ENCODE data around the gene OR10C1. TPM values are rescaled to one million over a fixed set of nuclear protein-coding genes. Genes with fewer than 3 reads are reported as not detected.

Gene OR10C1
- total RNA-seq, 4 donors from 2014 or later = not detected

- DNase-seq (ENCODE audit: low spot score) (no peak), ATAC-seq (ENCODE audit: low FRiP score) (no peak)
- TF ChIP-seq, protein P1, sequence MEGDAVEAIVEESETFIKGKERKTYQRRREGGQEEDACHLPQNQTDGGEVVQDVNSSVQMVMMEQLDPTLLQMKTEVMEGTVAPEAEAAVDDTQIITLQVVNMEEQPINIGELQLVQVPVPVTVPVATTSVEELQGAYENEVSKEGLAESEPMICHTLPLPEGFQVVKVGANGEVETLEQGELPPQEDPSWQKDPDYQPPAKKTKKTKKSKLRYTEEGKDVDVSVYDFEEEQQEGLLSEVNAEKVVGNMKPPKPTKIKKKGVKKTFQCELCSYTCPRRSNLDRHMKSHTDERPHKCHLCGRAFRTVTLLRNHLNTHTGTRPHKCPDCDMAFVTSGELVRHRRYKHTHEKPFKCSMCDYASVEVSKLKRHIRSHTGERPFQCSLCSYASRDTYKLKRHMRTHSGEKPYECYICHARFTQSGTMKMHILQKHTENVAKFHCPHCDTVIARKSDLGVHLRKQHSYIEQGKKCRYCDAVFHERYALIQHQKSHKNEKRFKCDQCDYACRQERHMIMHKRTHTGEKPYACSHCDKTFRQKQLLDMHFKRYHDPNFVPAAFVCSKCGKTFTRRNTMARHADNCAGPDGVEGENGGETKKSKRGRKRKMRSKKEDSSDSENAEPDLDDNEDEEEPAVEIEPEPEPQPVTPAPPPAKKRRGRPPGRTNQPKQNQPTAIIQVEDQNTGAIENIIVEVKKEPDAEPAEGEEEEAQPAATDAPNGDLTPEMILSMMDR (IDR thresholded peaks at IDR 0.05) = no peak
These were observed 35.9 kb downstream of the OR10C1 start for GRCh38 chr6:29474996-29475395.

- ATAC-seq (ENCODE audit: low FRiP score) = no peak
- TF ChIP-seq, protein P1 (IDR thresholded peaks at IDR 0.05) = no peak
- DNase-seq (ENCODE audit: low spot score) = no peak
These were observed 38.9 kb downstream of the OR10C1 start for GRCh38 chr6:29477923-29478450.

GRCh38 chr6:29478740-29479139 is 39.6 kb downstream of the OR10C1 start:
- ATAC-seq (ENCODE audit: low FRiP score) (no peak), DNase-seq (ENCODE audit: low spot score) (no peak)
- TF ChIP-seq, protein P1 (IDR thresholded peaks at IDR 0.05) = no peak

DNA sequence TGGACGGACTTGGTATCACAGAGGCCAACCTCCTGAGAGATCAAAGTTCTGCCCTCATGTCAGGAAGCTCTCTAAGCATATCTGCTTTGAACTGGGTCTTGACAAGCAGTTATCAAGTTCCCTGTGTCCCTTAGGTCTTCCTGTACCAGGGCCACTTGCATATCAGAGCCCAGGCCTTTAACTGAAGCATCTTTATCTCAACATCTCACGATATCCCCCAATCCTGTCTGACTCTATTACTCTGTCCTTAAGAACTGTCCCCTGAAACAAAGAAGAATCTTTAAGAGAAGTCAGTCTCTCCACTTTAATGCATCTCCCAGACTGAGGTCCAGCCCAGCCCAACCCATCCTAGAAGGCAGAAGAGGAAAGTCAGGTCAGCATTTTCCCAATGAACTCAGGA is 40.5 kb downstream of the OR10C1 start:
- no peak for ATAC-seq (ENCODE audit: low FRiP score)
- no peak for DNase-seq (ENCODE audit: low spot score)
- TF ChIP-seq, protein P1 (IDR thresholded peaks at IDR 0.05) = no peak

DNA sequence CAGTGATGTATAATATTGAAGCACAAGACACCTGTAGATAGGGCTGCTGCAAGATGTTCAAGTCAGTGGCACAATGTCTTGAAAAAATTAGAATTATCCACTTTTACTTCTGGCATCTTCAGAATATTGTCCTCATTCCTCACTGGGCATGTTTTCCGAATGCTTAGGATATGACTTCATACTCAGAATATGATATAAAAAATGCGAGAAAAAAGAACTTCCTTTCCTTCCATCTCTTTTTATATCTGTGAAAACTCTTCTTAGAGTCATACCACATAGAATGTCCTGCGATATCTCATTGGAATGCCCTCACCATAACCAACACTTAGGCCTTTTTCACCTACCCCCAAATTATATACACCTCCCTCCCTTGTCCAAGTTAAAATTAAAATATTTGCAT is 44.1 kb downstream of the OR10C1 start:
- no peak for DNase-seq (ENCODE audit: low spot score)
- no peak for ATAC-seq (ENCODE audit: low FRiP score)
- TF ChIP-seq, protein P1 (IDR thresholded peaks at IDR 0.05) = no peak

GRCh38 chr6:29483735-29484134 is 44.6 kb downstream of the OR10C1 start:
- TF ChIP-seq, protein P1 (IDR thresholded peaks at IDR 0.05) = no peak
- DNase-seq (ENCODE audit: low spot score) = no peak
- no peak for ATAC-seq (ENCODE audit: low FRiP score)

DNA sequence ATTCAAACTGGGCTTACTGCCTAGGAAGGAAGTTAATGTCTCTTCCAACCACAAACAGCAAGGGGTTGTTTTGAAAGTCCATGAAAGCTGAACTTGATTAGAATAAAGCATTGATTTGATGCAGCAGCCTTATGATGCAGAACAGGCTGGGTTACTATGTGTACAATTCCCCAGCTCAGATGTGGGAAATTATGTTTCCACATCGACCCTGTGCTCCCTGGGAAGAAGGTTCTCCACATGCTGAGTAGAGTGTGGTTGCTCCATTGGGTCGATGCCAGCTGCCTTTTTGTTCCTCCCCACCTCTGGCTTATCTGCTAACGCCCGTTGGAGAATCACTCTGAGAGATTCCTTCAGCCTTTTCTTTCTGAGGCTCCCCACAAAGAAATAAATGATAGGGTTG is 47.5 kb downstream of the OR10C1 start:
- no peak for DNase-seq (ENCODE audit: low spot score)
- no peak for ATAC-seq (ENCODE audit: low FRiP score)
- TF ChIP-seq, protein P1 (IDR thresholded peaks at IDR 0.05) = no peak
